ENCODE measurements around the gene CNR2.

DNA sequence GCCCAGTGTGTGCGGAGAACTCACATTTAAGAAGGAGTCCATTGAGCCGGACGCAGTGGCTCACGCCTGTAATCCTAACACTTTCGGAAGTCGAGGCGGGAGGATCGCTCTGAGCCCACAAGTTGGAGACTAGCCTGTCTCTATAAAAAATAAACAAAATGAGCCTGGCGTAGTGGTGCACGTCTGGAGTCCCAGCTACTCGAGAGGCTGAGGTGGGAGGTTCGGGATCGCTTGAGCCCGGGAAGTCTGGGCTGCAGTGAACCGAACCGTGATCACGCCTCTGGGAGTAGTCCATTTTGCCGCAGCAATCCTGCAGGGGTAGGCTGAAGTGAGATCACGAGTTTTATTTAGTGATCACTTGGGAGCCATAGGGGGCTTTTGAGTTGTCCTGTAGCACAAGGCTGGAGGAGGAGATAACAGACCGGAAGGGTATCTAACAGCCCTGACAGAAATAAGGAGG lies 44.6 kb downstream of the CNR2 start:
- TF ChIP-seq, protein P1, sequence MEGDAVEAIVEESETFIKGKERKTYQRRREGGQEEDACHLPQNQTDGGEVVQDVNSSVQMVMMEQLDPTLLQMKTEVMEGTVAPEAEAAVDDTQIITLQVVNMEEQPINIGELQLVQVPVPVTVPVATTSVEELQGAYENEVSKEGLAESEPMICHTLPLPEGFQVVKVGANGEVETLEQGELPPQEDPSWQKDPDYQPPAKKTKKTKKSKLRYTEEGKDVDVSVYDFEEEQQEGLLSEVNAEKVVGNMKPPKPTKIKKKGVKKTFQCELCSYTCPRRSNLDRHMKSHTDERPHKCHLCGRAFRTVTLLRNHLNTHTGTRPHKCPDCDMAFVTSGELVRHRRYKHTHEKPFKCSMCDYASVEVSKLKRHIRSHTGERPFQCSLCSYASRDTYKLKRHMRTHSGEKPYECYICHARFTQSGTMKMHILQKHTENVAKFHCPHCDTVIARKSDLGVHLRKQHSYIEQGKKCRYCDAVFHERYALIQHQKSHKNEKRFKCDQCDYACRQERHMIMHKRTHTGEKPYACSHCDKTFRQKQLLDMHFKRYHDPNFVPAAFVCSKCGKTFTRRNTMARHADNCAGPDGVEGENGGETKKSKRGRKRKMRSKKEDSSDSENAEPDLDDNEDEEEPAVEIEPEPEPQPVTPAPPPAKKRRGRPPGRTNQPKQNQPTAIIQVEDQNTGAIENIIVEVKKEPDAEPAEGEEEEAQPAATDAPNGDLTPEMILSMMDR (IDR thresholded peaks at IDR 0.05): no peak
- TF ChIP-seq POLR2A (IDR thresholded peaks at IDR 0.05): no peak
